A549 (cell line): Measurements from ENCODE around the gene NLN.

ENCODE experiments used
- CTCF ChIP-seq: fragments of >200 bp; sonication (Bioruptor Twin); formaldehyde crosslinking; IDR thresholded peaks from 3 replicates; pipeline ENCODE4 v1.5.1; 2016
- EP300 ChIP-seq, 2 experiments: fragments of >200 bp; sonication (Bioruptor Twin); formaldehyde crosslinking; IDR thresholded peaks; 2 replicates in 1 of 2; 3 replicates in 1 of 2; pipeline ENCODE4 v1.6.1; 2016 to 2017

GRCh38 chr5:65868509-65868908 lies 146.5 kb downstream of the NLN start:
- no peak for TF ChIP-seq EP300 (IDR thresholded peaks at IDR 0.05)
- no peak for TF ChIP-seq CTCF
